GM23338 (cell line): ENCODE data around the gene ALB. TPM values are rescaled to one million over a fixed set of nuclear protein-coding genes. Genes with fewer than 3 reads are reported as not detected.

Experiments used
- ATAC-seq: fragments of 200-7000 bp; cut with Tn5 transposase; 3 replicates; pipeline ENCODE4 v1.9.1; 2020
- DNase-seq: peaks from one replicate; pipeline ENCODE4 v3.0.0-alpha.2; 2015; ENCODE audit warnings: low spot score
- H2AFZ ChIP-seq: fragments of 200-600 bp; sonication (generic); 2 replicates; pipeline ENCODE4 v1.8.0; 2016; ENCODE audit warnings: antibody characterized with exemption, mild to moderate bottlenecking, moderate library complexity
- H3F3A ChIP-seq: fragments of 200-600 bp; sonication (generic); replicated peaks from 2 replicates; pipeline ENCODE4 v1.8.0; 2017; ENCODE audit warnings: antibody characterized with exemption, mixed run types, low read depth
- H3K27ac ChIP-seq: fragments of 200-600 bp; sonication (generic); 2 replicates; pipeline ENCODE4 v1.6.1; 2016; ENCODE audit warnings: low read depth
- H3K27me3 ChIP-seq: fragments of 200-600 bp; sonication (generic); 2 replicates; pipeline ENCODE4 v1.8.0; 2016; ENCODE audit warnings: mild to moderate bottlenecking, mixed run types, moderate library complexity; ENCODE audit not compliant: insufficient read depth
- H3K36me3 ChIP-seq: fragments of 200-600 bp; sonication (generic); 2 replicates; pipeline ENCODE4 v1.8.0; 2016; ENCODE audit warnings: mild to moderate bottlenecking; ENCODE audit not compliant: insufficient read depth
- H3K4me1 ChIP-seq: fragments of 200-600 bp; sonication (generic); 2 replicates; pipeline ENCODE4 v1.8.0; 2016; ENCODE audit warnings: mild to moderate bottlenecking, moderate library complexity; ENCODE audit not compliant: insufficient read depth
- H3K4me2 ChIP-seq: fragments of 200-600 bp; sonication (generic); 2 replicates; pipeline ENCODE4 v1.7.1; 2017; ENCODE audit warnings: mixed run types
- H3K4me3 ChIP-seq: fragments of 200-600 bp; sonication (generic); 2 replicates; pipeline ENCODE4 v1.6.1; 2016; ENCODE audit warnings: mixed run types
- H3K79me2 ChIP-seq: fragments of 200-600 bp; sonication (generic); replicated peaks from 2 replicates; pipeline ENCODE4 v1.8.0; 2017; ENCODE audit warnings: mild to moderate bottlenecking; ENCODE audit not compliant: insufficient read depth
- H3K9me2 ChIP-seq: fragments of 200-600 bp; sonication (generic); 2 replicates; pipeline ENCODE4 v1.8.0; 2017; ENCODE audit not compliant: insufficient read depth
- H4K20me1 ChIP-seq: fragments of 200-600 bp; sonication (generic); replicated peaks from 2 replicates; pipeline ENCODE4 v1.8.0; 2017; ENCODE audit warnings: mild to moderate bottlenecking; ENCODE audit not compliant: insufficient read depth
- H3K27ac Mint-ChIP-seq: 2 replicates; pipeline ENCODE4 v1.8.0; 2020; ENCODE audit warnings: inconsistent platforms, mild to moderate bottlenecking, moderate library complexity, mixed read lengths
- H3K27me3 Mint-ChIP-seq: 3 replicates; pipeline ENCODE4 v1.8.0; 2022; ENCODE audit warnings: low read depth, mild to moderate bottlenecking, moderate library complexity, mixed read lengths, inconsistent platforms; ENCODE audit not compliant: insufficient read depth, poor library complexity
- H3K36me3 Mint-ChIP-seq: 3 replicates; pipeline ENCODE4 v1.8.0; 2021; ENCODE audit warnings: low read depth, mild to moderate bottlenecking, inconsistent platforms, moderate library complexity, mixed read lengths
- H3K4me1 Mint-ChIP-seq: 3 replicates; pipeline ENCODE4 v1.8.0; 2020; ENCODE audit warnings: mild to moderate bottlenecking, inconsistent platforms, mixed read lengths
- H3K4me3 Mint-ChIP-seq: 3 replicates; pipeline ENCODE4 v1.8.0; 2021; ENCODE audit warnings: moderate library complexity, mild to moderate bottlenecking, inconsistent platforms, mixed read lengths
- H3K9me3 Mint-ChIP-seq: 3 replicates; pipeline ENCODE4 v1.8.0; 2020; ENCODE audit warnings: moderate library complexity, mild to moderate bottlenecking, inconsistent platforms, mixed read lengths
- CTCF ChIP-seq, 2 experiments: fragments of 200-600 bp in 1 of 2; sonication (generic) in 1 of 2; conservative IDR thresholded peaks; 2 replicates each; pipeline versions ENCODE4 v1.5.1 to v1.6.1; 2016 to 2017; ENCODE audit warnings: antibody characterized with exemption in 2 of 2, low read depth in 2 of 2, mild to moderate bottlenecking in 2 of 2, moderate library complexity in 1 of 2
- JUNB ChIP-seq: IDR thresholded peaks from one replicate; pipeline ENCODE4 v1.6.1; 2016; ENCODE audit warnings: antibody characterized with exemption; ENCODE audit not compliant: unreplicated experiment
- REST ChIP-seq: IDR thresholded peaks from one replicate; pipeline ENCODE4 v1.6.1; 2018; ENCODE audit warnings: antibody characterized with exemption; ENCODE audit not compliant: unreplicated experiment
- STAT1 ChIP-seq: IDR thresholded peaks from one replicate; pipeline ENCODE4 v1.6.1; 2016; ENCODE audit warnings: antibody characterized with exemption; ENCODE audit not compliant: unreplicated experiment
- ZNF114 ChIP-seq: fragments of 250-450 bp; sonication (Bioruptor Pico); IDR thresholded peaks from 2 replicates; pipeline ENCODE4 v1.5.0; 2020; ENCODE audit warnings: mild to moderate bottlenecking, moderate library complexity
- ZNF331 ChIP-seq: fragments of 250-450 bp; sonication (Bioruptor Pico); IDR thresholded peaks from 2 replicates; pipeline ENCODE4 v1.5.0; 2020; ENCODE audit warnings: low read depth, mild to moderate bottlenecking, moderate library complexity
- ZNF462 ChIP-seq: fragments of 250-450 bp; sonication (Bioruptor Pico); IDR thresholded peaks from 2 replicates; pipeline ENCODE4 v1.5.0; 2020; ENCODE audit warnings: mild to moderate bottlenecking, moderate library complexity
- polyA plus RNA-seq: library from polyadenylated mRNA; unstranded; fragments of >200 nt; fragmentation: Nextera tagmentation; extraction: Ambion mirVana; gene quantifications from 2 replicates; pipeline ENCODE4 v1.2.1, GENCODE V29; 2016
- total RNA-seq: library from RNA; depleted of rRNA; stranded (reverse); fragments of >200 nt; shearing (Covaris generic); gene quantifications from 2 replicates; pipeline ENCODE4 v1.2.3, GENCODE V29; 2014

ALB gene
- total and polyA plus RNA-seq, 2 experiments from 2014 or later, result not detected

- H3K36me3 ChIP-seq, result no peaks in the 10 kb centered on the region
- H3K4me3 ChIP-seq, result no peak overlapping the region
- H3K4me1 Mint-ChIP-seq, result peaks cover 15% of the 10 kb centered on the region; the same call in 2 of the 3 replicates
- ATAC-seq (no peak), DNase-seq (no peak)
- H3K9me2 ChIP-seq, result no peaks in the 10 kb centered on the region
- H3K27ac Mint-ChIP-seq, result no peak overlapping the region
- no peaks in the 10 kb centered on the region for H3K27me3 ChIP-seq
- H3K27me3 Mint-ChIP-seq, result no peaks in the 10 kb centered on the region
- no peak overlapping the region for H3K4me2 ChIP-seq
- H3K9me3 Mint-ChIP-seq, result no peaks in the 10 kb centered on the region
- no peak overlapping the region for H2AFZ ChIP-seq
- no peaks in the 10 kb centered on the region for H3K79me2 ChIP-seq
- TF ChIP-seq ZNF331 (no peak), STAT1 (no peak), REST (no peak), ZNF462 (CRISPR knock-in tag) (no peak), CTCF (conservative IDR thresholded peaks at IDR 0.05; ENCODE audit: low read depth in 2 of 2) (no peak), JUNB (no peak), ZNF114 (CRISPR knock-in tag) (no peak)
- no peaks in the 10 kb centered on the region for H3F3A ChIP-seq
- H3K4me1 ChIP-seq, result peaks cover 20% of the 10 kb centered on the region
- H3K4me3 Mint-ChIP-seq, result no peak overlapping the region
- H3K27ac ChIP-seq, result no peak overlapping the region
- no peaks in the 10 kb centered on the region for H4K20me1 ChIP-seq
- no peaks in the 10 kb centered on the region for H3K36me3 Mint-ChIP-seq
Observed at GRCh38 chr4:73405138-73405537, 1.1 kb downstream of the ALB start.
